ENCODE data around the gene CHMP6. TPM values are rescaled to one million over a fixed set of nuclear protein-coding genes. Genes with fewer than 3 reads are reported as not detected.

Gene CHMP6
- total and polyA plus RNA-seq, 9 of the 15 experiments (the other 6 are each of a cell fraction or from before 2014, with no cell fraction given) = 0.25 to 30.4 (median 13.4) TPM

- TF ChIP-seq E2F3 (CRISPR knock-in tag; IDR thresholded peaks at IDR 0.05) (no peak), BCL6 (CRISPR knock-in tag; IDR thresholded peaks at IDR 0.05) (no peak), STAG1 (CRISPR knock-in tag; IDR thresholded peaks at IDR 0.05; ENCODE audit: borderline replicate concordance) (no peak), ESRRB (CRISPR knock-in tag; IDR thresholded peaks at IDR 0.05; ENCODE audit: borderline replicate concordance) (no peak), CEBPG (CRISPR knock-in tag; IDR thresholded peaks at IDR 0.05) (no peak), CEBPG (tag; conservative IDR thresholded peaks at IDR 0.05 in 1 of 2, IDR thresholded peaks at IDR 0.05 in 1 of 2) (no peak), XRCC4 (IDR thresholded peaks at IDR 0.05; ENCODE audit: extremely low read depth, insufficient read depth, insufficient read length) (no peak), SIRT6 (IDR thresholded peaks at IDR 0.05; ENCODE audit: low read depth, low read length) (no peak), PRPF4 (IDR thresholded peaks at IDR 0.05; ENCODE audit: insufficient read depth, low read depth, low read length, poor library complexity, severe bottlenecking) (no peak), ZNF644 (tag; IDR thresholded peaks at IDR 0.05; ENCODE audit: low read depth) (no peak), SLC30A9 (CRISPR knock-in tag; IDR thresholded peaks at IDR 0.05) (no peak), ZNF584 (CRISPR knock-in tag; IDR thresholded peaks at IDR 0.05; ENCODE audit: low read depth) (peak; percentile 40; the same call in 1 of the 2 replicates), HIVEP1 (CRISPR knock-in tag; IDR thresholded peaks at IDR 0.05) (no peak), MTA3 (IDR thresholded peaks at IDR 0.05; ENCODE audit: borderline replicate concordance) (peak; percentile 85), NFXL1 (CRISPR knock-in tag; IDR thresholded peaks at IDR 0.05) (no peak), EP300 (IDR thresholded peaks at IDR 0.05; ENCODE audit: low read length) (peak; percentile 84), ZMIZ1 (IDR thresholded peaks at IDR 0.05; ENCODE audit: low read depth in 2 of 2, low read length in 2 of 2) (no peak), SRSF3 (IDR thresholded peaks at IDR 0.05; ENCODE audit: insufficient read depth, low read length) (no peak), CCAR2 (IDR thresholded peaks at IDR 0.05; ENCODE audit: low read depth, low read length) (no peak), SRSF9 (IDR thresholded peaks at IDR 0.05; ENCODE audit: borderline replicate concordance, low read depth, low read length) (no peak)
- TF ChIP-seq, protein P1, sequence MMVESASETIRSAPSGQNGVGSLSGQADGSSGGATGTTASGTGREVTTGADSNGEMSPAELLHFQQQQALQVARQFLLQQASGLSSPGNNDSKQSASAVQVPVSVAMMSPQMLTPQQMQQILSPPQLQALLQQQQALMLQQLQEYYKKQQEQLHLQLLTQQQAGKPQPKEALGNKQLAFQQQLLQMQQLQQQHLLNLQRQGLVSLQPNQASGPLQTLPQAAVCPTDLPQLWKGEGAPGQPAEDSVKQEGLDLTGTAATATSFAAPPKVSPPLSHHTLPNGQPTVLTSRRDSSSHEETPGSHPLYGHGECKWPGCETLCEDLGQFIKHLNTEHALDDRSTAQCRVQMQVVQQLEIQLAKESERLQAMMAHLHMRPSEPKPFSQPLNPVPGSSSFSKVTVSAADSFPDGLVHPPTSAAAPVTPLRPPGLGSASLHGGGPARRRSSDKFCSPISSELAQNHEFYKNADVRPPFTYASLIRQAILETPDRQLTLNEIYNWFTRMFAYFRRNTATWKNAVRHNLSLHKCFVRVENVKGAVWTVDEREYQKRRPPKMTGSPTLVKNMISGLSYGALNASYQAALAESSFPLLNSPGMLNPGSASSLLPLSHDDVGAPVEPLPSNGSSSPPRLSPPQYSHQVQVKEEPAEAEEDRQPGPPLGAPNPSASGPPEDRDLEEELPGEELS (CRISPR knock-in tag; IDR thresholded peaks at IDR 0.05; ENCODE audit: borderline replicate concordance) = no peak
- TF ChIP-seq, protein P2, sequence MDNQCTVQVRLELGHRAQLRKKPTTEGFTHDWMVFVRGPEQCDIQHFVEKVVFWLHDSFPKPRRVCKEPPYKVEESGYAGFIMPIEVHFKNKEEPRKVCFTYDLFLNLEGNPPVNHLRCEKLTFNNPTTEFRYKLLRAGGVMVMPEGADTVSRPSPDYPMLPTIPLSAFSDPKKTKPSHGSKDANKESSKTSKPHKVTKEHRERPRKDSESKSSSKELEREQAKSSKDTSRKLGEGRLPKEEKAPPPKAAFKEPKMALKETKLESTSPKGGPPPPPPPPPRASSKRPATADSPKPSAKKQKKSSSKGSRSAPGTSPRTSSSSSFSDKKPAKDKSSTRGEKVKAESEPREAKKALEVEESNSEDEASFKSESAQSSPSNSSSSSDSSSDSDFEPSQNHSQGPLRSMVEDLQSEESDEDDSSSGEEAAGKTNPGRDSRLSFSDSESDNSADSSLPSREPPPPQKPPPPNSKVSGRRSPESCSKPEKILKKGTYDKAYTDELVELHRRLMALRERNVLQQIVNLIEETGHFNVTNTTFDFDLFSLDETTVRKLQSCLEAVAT (IDR thresholded peaks at IDR 0.05) = no peak
Measured at GRCh38 chr17:81018044-81018802, 26.6 kb downstream of the CHMP6 start (continued).
